Measurements from ENCODE around the gene DDX10.
"Not testable (repeated sequence)": the region's sequence is repeated elsewhere in the genome, so short reads cannot be mapped to it uniquely, and the experiment has no call there.

Gene DDX10

GRCh38 chr11:108779147-108779546 is 114.3 kb downstream of the DDX10 start:
- FAIRE-seq: not testable (repeated sequence)

GRCh38 chr11:108780119-108780518 is 115.2 kb downstream of the DDX10 start:
- no peak for FAIRE-seq

GRCh38 chr11:108781946-108782345 is 117.1 kb downstream of the DDX10 start:
- FAIRE-seq: no peak

GRCh38 chr11:108786281-108786990 is 121.6 kb downstream of the DDX10 start:
- no peak for FAIRE-seq

- FAIRE-seq: no peak
Observed at GRCh38 chr11:108787105-108787504, 122.2 kb downstream of the DDX10 start.

GRCh38 chr11:108788565-108789199 is 123.8 kb downstream of the DDX10 start:
- no peak for FAIRE-seq

GRCh38 chr11:108790501-108791299 is 125.8 kb downstream of the DDX10 start:
- FAIRE-seq: no peak

GRCh38 chr11:108793138-108793537 is 128.3 kb downstream of the DDX10 start:
- FAIRE-seq: no peak

- FAIRE-seq: no peak
Observed at GRCh38 chr11:108793611-108794010, 128.7 kb downstream of the DDX10 start.

- no peak for FAIRE-seq
Observed at GRCh38 chr11:108796551-108796950, 131.7 kb downstream of the DDX10 start.

GRCh38 chr11:108797578-108798100 is 132.8 kb downstream of the DDX10 start:
- FAIRE-seq: no peak

GRCh38 chr11:108802492-108802891 is 137.6 kb downstream of the DDX10 start:
- FAIRE-seq: no peak

GRCh38 chr11:108803776-108804175 is 138.9 kb downstream of the DDX10 start:
- FAIRE-seq: peak; percentile 89

GRCh38 chr11:108804511-108804910 is 139.6 kb downstream of the DDX10 start:
- no peak for FAIRE-seq

- no peak for FAIRE-seq
Observed at GRCh38 chr11:108805030-108805429, 140.2 kb downstream of the DDX10 start.

GRCh38 chr11:108807262-108807661 is 142.4 kb downstream of the DDX10 start:
- no peak for FAIRE-seq

- peak; percentile 15 for FAIRE-seq
Observed at GRCh38 chr11:108813086-108813485, 148.2 kb downstream of the DDX10 start.

GRCh38 chr11:108817976-108818375 is 153.1 kb downstream of the DDX10 start:
- no peak for FAIRE-seq

- no peak for FAIRE-seq
Observed at GRCh38 chr11:108818971-108819370, 154.1 kb downstream of the DDX10 start.

- FAIRE-seq: no peak
Observed at GRCh38 chr11:108819957-108820356, 155.1 kb downstream of the DDX10 start.

- FAIRE-seq: not testable (repeated sequence)
Observed at GRCh38 chr11:108823960-108824359, 159.1 kb downstream of the DDX10 start.

GRCh38 chr11:108824545-108824944 is 159.7 kb downstream of the DDX10 start:
- no peak for FAIRE-seq

- FAIRE-seq: no peak
Observed at GRCh38 chr11:108825381-108825780, 160.5 kb downstream of the DDX10 start.

Measured in endometrium (tissue), 2 donors.